Dedifferentiated amniotic fluid mesenchymal stem cell (primary cell): ENCODE data around the gene CELF2.
"Not testable (repeated sequence)": the region's sequence is repeated elsewhere in the genome, so short reads cannot be mapped to it uniquely, and the experiment has no call there.

Source experiments
- DNase-seq: peaks from one replicate; pipeline ENCODE4 v3.0.0-alpha.2; 2016; ENCODE audit errors: extremely low spot score

The CELF2 gene

DNA sequence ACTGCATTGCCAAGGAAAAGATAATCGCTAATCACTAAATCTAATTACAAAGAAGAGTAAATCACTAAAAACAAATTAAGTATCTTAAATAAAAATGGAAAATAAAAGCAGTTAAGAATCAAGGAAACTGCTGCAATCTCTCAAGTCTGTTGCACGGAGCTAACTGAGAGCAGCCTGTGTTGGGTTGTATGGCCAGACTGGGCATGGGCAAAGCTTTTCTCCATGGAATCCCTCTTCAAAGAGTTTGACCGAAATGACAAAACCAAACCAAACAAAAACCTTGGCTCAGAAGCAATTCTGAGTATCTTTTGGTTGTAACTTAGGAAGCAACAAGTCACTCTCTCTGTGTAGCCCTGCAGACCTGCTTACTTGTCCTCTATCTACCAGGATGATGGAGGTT lies 78.8 kb downstream of the CELF2 start:
- DNase-seq, result no peak

DNA sequence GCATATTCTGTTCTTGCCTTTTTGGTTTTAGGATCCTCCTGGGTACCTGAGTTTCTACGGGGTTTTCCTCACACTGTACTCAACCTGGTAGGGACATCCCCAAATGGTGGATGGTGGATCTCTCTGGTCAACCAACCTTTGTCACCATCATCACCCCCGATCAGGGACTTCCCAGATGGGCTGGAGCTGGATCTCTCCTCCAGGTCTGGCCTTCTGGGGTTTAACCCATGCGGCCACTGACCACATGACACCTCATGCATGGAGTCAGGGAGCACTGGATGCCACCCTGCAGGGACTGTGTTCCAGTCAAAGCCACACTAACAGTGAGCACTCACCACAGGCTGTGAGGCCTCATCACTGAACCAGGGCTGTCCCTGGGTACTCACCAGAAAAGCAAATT lies 80.0 kb downstream of the CELF2 start:
- DNase-seq, result no peak

DNA sequence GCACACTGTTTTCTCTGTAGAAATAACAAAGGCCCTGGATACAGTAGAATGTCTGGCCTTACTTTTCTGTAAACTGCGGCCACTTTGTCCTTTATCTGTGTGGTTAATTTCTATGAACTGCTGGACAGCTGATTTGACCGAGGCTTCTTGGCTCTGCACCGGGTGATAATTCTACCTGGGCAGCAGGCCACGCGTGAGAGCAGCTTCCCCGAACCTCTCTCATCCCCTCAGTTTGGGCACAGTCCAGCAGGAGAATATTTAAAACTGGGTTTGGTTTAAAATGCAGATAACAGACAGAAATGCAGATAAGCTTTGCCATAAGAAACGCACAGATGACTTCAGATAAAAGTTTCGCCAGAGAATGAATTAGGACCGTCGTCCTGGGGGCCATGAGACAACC lies 81.0 kb downstream of the CELF2 start:
- no peak for DNase-seq

DNA sequence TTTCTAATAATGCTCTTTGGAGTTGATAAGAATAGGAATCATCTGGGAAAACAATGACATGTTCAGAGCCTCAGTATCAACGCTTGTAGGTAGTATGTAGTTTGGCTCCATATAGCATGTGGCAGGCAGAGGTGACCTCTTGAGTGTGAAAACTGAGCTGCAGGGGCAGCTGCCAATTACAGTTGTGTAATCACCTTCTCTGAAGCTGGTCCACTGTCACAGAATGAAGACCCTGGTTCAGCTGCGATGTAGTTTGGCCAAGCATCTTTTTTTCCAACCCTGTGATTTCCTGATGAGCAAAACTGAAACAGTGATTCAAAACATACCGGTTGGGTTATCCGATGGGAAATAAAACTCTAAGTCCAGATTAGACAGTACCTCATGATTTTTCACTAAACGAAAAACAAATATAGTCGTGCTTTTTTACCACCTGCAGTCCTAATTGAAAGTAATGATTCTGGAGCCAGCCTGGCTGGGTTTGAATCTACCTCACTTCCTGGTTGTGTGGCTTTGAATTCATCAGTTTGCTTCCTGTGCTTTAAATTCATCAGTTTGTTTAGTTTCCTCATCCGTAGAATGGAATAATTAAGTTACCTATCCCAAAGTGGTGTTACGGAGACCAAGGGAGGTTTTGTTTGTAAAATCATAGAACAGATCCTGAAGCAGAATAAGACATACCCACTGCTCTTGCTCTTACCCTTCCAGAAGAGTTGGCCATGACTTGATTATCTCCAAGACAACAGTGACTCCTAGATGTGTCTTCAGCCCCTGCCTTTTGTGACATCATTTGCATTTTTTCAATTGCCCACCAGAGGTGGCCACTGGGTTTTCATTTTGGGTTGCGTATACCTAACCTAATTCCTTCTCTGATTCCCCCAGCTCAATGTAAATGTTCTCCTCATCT lies 87.4 kb downstream of the CELF2 start:
- DNase-seq, result no peak

DNA sequence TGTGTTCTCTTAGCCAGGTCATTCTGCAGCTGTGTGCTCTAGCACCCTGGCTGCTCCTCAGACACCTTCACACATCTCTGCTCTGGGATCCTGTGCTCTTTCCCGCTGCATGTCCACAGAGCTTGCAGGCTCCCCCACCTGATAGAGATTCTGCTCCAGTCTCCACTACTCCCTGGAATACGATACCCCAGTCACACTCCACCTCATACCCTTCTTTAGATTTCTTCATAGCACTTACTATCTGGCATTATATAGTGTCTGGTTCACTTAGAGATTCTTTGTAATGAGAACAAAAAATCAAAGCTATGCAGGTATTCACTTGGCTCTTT lies 88.0 kb downstream of the CELF2 start:
- no peak for DNase-seq

DNA sequence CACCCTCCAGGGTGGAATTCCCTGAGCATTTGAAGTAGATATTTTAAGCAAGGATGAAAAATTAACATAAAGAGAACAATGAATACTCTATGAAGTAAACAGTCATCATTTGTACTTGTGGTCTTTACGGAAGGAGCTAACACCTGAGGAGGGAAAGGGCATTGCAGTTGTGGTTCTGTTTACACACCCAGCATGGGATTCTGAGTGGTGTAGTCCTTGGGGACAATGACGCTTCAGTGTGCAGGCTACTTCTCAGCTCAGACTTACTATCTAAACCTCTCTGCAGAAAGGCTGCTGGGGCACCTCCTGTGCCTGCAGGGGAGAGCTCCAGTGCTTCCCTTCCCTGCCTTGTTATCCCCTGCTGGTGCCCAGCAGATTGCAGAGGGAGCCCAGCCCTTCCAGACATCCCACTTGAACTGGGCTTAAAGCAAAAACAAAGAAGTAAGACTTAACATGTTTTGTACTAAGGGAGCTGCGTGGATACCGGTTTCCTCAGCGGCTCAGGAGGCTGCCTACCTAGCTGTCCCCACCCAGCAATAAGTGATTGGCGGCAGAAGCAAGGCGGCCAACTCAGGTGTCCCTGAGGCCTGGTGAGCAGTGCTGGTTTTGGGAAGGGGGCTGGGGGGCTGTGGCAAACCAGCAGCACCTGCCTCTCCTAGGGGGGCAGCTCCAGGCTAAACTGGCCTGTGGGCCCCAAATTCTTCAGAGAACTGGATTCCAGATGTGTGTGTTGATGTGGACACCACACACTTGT lies 89.1 kb downstream of the CELF2 start:
- DNase-seq, result no peak

DNA sequence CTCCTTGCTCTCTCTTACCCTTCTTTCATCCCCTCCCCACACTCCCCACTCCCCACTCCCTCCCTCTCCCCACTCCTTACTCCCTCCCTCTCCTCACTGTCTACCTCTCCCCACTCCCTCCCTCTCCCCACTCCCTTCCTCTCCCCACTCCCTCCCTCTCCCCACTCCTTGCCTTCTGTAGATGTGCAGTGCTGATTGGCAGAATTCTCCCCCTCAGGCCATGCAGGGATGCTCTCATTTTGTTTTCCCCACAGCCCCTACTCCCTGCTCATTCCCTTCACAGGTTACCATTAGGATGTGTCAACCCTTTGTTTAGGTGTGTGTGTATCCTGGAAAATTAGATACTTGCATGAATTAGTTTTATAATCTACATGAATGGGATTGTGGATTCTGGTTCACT lies 90.3 kb downstream of the CELF2 start:
- no peak for DNase-seq

DNA sequence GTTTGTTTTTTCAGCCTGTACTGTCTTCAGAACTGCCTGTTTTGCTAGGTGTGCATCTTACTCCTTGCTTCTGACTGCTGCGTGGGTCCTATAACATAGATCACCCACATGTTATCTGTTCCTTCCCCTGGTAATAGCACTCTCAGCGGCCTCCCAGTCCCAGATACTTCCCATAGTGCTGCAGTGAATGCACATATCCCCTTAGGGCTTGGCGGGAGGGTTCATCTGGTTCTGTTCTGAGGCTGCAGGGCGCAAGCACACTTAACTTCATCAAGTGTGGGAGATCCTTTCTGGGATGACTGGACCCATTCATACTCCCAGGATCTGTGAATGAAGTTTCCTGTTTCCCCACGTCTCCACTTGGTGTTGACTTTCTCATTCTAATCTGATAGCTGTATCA lies 90.7 kb downstream of the CELF2 start:
- DNase-seq, result no peak

DNA sequence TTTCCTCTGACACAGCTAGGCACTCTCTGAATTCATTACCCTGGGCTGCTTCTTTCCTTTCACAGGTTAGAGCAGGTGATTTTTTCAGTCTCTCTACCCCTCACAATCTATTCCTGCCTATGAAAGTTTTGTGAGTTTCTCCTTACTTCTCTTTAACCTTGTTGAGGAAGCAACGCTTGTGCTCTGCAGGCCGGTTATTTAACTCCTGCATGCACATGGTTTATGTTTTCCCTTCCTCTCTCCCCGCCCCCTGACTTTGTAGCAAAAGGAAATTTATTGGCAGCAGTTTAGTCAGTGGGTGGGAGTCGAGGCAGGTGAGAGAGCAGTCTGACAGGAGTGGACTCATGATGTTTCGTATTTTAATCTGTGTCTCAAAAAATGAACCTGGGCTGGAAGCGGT lies 91.9 kb downstream of the CELF2 start:
- DNase-seq, result no peak

DNA sequence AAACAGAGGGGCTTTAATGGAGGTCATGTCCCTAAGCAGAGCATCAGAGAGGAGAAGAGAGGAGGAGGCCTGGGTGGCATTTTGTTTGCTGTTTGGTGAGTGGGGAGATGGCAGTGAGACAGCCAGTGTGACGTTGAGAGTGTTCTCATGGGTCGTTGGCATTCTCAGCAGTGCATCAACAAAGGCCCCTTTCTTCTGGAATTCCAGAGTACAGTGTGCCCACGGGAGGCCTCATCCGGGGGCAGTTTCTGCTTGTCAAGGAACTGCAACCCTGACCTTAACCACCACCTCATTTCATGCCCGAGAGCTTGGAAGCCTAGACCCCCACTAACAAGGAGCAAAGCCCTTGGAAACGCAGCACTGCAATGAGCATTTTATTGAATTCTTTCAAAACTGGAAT lies 92.9 kb downstream of the CELF2 start:
- DNase-seq, result no peak

DNA sequence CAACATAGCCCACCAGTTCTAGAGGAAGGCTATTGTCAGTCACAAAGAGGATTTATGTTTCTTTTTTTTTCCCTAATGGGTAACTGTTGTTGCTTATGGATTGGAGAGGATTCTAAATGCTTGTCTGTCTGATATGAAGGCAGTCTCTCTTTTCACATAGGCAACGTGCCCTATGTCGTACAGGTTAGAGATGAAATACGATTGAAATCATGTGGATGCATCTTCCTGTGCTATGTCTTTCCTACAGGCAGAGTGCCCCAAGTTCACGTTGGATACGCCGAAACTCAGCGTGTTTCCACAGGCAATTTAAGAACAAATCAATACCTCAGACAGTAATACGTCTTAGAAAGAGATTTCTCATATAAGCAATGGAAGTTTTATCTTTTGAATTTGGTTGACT lies 93.8 kb downstream of the CELF2 start:
- no peak for DNase-seq

DNA sequence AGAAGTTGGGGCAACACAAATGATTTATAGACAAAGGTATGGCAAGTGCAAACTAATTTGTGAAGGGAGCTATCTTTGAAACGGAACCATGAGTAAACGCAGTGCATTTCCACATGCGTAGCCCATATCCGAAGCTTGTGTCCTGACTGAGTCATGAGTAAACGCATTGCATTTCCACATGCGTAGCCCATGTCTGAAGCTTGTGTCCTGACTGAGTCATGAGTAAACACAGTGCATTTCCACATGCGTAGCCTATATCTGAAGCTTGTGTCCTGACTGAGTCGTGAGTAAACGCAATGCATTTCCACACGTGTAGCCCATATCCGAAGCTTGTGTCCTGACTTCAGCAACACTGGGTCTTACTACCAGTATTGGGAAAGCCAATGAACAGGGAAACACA lies 95.0 kb downstream of the CELF2 start:
- DNase-seq, result no peak

DNA sequence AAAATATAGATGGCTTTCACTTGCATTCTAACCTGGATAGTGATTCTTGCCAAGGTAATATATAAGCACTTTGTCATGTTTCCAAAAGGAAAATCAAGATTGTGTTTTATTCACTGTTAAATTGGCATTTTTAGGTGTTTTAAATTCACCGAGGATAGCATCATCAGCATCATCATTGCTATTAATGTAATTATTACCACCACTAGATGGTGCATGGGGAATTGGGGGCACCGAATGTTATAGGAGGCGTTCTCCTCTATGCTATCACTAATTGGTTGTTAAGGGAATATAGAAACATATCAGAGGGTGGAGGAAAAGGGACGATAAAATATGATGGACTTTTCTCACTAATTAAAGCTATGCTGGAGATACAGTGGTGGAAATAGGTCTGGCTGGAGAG lies 95.5 kb downstream of the CELF2 start:
- DNase-seq, result no peak

DNA sequence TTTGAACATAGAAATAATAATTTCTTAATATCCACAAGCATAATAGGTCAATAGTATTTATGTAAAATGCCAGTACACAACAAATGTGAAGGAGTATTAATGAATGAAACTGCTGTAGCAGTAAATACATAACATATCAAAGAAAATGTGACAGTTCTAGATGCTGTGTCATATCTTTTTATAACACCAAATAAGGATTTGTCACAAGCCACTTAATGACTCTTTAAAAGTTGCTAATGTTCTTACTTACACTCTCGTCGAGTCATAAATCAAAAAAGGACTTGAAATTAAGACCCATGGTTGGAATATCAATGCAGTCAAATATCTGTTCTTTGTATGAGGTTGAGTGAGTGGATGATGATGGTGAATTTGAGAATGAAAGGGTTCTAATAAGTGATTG lies 96.6 kb downstream of the CELF2 start:
- no peak for DNase-seq

DNA sequence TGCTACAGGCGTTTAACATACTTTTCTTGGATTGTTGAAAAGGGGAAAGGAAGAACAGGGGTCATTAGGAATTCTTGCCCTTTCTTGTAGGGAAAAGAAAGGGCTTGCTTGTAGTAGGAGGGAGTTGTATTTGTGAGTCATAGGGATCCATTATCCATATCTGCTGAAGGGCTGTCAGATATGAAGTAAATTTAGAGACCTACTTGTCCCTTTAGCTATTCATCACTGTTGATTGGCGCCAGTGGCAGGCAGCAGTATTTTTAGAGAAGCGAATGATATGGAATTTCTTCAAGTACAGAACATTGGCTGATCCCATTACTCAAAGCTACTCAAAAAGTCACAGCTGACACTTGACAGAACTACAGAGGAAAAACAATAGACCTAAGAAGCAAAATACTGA lies 97.7 kb downstream of the CELF2 start:
- no peak for DNase-seq

DNA sequence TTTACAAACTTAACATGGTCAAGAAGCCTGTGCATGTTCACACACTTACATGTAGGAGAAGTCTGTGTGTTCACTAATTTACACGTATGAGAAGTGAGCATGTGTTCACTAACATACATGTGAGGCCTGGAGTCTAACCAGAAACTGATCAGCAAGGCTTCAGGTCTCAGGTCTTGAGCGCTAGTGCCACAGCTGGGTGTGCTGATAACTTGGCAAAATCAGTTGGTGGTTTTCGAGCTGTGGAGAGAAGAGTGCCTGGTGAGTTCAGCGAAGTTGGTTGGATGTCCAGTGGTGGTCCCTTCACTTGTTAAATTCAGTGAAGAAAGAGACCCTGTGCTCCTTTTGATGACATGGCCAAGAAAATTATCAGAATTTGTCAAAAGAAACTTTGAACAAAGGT lies 98.7 kb downstream of the CELF2 start:
- no peak for DNase-seq

DNA sequence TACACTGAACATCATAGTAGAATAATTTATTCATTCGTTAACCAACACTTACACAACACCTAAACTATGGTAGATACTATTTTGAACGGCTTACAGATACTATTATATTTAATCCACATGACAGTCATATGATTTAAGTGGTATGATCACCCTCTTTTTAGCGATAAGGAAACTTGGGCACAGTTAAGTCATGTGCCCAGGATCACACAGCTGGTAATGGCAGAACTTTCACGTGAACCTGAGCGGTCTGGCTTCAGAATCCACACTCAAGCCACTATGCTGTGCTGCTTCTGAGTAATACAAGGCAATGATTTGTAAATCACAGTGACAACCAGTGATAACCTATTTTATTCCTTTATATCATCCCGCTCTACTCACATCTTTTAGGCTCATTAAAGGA lies 99.1 kb downstream of the CELF2 start:
- DNase-seq, result no peak

DNA sequence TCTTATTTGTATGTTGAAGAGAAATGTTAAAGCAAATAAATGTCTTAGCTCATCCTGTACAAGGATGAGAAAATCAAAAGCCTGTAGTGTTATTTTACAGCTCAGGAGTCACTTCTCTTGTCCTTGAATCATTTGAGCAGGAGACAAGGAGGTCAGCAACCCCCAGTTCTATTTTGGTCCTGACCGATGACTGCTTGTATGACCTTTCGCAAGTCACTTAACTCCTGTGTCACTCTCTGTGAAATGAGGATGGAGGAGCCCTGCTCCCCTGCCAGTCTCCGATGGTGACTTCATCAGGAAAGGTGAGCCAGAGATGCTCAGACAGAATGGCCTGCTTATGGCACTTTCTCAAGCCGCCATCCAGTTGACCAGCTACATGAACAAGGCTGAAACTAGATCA lies 101.0 kb downstream of the CELF2 start:
- no peak for DNase-seq

DNA sequence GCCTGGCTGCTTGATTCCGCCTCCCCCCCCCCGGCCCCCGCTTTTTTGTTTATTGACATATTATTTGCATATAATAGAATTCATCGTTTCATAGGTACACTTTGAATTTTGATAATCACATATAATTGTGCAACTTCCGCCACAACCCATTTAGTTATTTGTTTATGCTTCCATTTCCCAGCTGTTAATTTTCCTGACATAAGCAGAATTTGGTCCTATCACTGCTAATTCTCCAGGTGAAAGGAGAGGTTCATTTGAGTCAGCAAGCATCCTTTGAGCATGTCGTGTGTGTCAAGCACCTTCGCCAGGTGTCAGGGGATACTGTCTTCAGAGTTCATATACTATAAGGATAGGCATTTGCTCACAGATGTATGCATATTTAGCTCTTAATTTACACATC lies 102.2 kb downstream of the CELF2 start:
- DNase-seq, result no peak

DNA sequence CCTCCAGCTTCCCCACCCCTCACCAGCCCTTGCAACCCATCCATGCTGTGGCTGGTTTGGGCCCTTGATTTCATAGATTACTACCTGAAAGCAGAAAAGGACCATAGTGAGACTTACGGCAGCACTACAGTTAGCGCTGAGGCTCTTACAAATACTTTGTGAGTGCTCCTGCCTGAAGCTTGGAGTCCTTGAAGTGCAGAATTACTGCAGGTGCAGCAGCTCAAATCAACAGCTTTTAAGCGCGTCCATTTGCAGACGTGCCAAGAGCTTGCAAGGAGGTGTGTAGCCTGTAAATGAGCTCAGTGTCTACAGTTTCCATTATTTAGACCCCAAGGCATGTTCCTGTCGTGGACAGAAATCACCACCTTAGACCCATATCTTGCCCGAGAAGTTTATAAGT lies 103.0 kb downstream of the CELF2 start:
- DNase-seq, result no peak

DNA sequence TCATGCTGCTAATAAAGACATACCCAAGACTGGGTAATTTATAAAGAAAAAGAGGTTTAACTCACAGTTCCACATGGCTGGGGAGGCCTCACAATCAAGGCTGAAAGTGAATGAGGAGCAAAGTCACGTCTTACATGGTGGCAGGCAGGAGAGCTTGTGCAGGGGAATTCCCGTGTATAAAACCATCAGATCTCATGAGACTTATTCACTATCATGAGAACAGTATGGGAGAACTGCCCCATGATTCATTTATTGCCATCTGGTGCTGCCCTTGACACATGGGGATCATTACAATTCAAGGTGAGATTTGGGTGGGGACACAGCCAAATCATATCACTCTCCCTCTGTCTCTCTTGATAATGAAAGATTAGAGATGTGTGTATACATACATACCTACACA lies 106.2 kb downstream of the CELF2 start:
- not testable (repeated sequence) for DNase-seq

DNA sequence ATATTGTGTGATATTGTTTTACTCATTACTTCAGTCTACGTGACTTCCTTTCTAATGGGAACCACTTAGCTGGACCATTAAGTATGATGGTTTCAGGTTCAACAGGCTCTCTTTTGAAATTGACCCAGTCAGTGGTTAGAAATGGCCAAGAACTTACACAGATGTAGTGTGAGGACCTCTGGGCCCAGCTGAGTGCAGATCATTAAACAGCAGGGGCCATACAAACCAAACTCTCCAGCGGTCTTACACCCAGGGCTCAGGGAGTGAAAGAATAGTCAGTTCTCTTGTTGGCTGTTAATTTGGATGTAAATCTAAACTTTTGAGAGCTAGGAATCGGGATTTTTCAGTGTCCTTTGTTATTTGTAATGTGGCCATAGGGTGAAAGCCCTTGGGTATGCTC lies 107.3 kb downstream of the CELF2 start:
- no peak for DNase-seq

DNA sequence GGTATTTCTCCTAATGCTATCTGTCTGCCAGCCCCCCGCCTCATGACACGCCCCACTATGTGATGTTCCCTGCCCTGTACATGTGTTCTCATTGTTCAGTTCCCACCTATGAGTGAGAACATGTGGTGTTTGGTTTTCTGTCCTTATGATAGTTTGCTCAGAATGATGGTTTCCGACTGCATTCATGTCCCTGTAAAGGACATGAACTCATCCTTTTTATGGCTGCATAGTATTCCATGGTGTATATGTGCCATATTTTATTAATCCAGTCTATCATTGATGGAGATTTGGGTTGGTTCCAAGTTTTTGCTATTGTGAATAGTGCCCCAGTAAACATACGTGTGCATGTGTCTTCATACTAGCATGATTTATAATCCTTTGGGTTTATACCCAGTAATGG lies 109.3 kb downstream of the CELF2 start:
- DNase-seq, result not testable (repeated sequence)
